Stimulated activated CD8-positive, alpha-beta memory T cell treated with anti-CD3 and anti-CD28 coated beads, Interleukin-2, amount 100 ng/mL, for 1 hour (primary cell): ENCODE results near the gene FHDC1.
"Not testable (repeated sequence)": the region's sequence is repeated elsewhere in the genome, so short reads cannot be mapped to it uniquely, and the experiment has no call there.

Source experiments
- DNase-seq, 2 donors: peaks; one replicate each; pipeline ENCODE4 v3.0.0-alpha.2; 2020; ENCODE audit warnings: low read depth in 2 of 2

The FHDC1 gene

GRCh38 chr4:152935631-152936445, at the start of gene FHDC1:
Gene FHDC1, plus strand, starts transcription at chr4:152936323. Its CDS starts 6,735 bp downstream, at chr4:152943058.
- no peak for DNase-seq

GRCh38 chr4:152887981-152888380, 48.1 kb upstream of the FHDC1 start:
- no peak for DNase-seq

- no peak for DNase-seq
These were observed 43.1 kb upstream of the FHDC1 start for GRCh38 chr4:152892974-152893373.

- DNase-seq, result no peak
These were observed 41.5 kb upstream of the FHDC1 start for GRCh38 chr4:152894673-152895072.

GRCh38 chr4:152896811-152897210, 39.3 kb upstream of the FHDC1 start:
- DNase-seq, result no peak

GRCh38 chr4:152898133-152898532, 38.0 kb upstream of the FHDC1 start:
- DNase-seq, result not testable (repeated sequence)

- DNase-seq, result no peak
These were observed 37.5 kb upstream of the FHDC1 start for GRCh38 chr4:152898606-152899005.

GRCh38 chr4:152900395-152900794, 35.7 kb upstream of the FHDC1 start:
- DNase-seq, result no peak

GRCh38 chr4:152901205-152901604, 34.9 kb upstream of the FHDC1 start:
- DNase-seq, result no peak

GRCh38 chr4:152903658-152904057, 32.5 kb upstream of the FHDC1 start:
- DNase-seq, result no peak

- DNase-seq, result no peak
These were observed 26.2 kb upstream of the FHDC1 start for GRCh38 chr4:152909901-152910300.

GRCh38 chr4:152910521-152910920, 25.6 kb upstream of the FHDC1 start:
- no peak for DNase-seq

- no peak for DNase-seq
These were observed 18.4 kb upstream of the FHDC1 start for GRCh38 chr4:152917543-152918395.

GRCh38 chr4:152919826-152920225, 16.3 kb upstream of the FHDC1 start:
- no peak for DNase-seq

- no peak for DNase-seq
These were observed 15.4 kb upstream of the FHDC1 start for GRCh38 chr4:152920768-152921167.

- no peak for DNase-seq
These were observed 14.8 kb upstream of the FHDC1 start for GRCh38 chr4:152921284-152921683.

GRCh38 chr4:152925851-152926250, 10.3 kb upstream of the FHDC1 start:
- no peak for DNase-seq

- DNase-seq, result no peak
These were observed 9.2 kb upstream of the FHDC1 start for GRCh38 chr4:152926959-152927358.

GRCh38 chr4:152927737-152928136, 8.4 kb upstream of the FHDC1 start:
- DNase-seq, result no peak

GRCh38 chr4:152928286-152928685, 7.8 kb upstream of the FHDC1 start:
- no peak for DNase-seq

- DNase-seq, result no peak
These were observed 6.2 kb upstream of the FHDC1 start for GRCh38 chr4:152929888-152930287.

GRCh38 chr4:152935143-152935542, 980 bp upstream of the FHDC1 start:
- no peak for DNase-seq
